GM18951 (cell line): ENCODE measurements around the gene RER1.

ENCODE experiments used
- POLR2A ChIP-seq: IDR thresholded peaks from 4 replicates; pipeline ENCODE4 v1.6.1; 2011; ENCODE audit warnings: mild to moderate bottlenecking; ENCODE audit not compliant: insufficient read length, insufficient read depth; ENCODE audit errors: extremely low read depth
- in situ Hi-C: fragments of 300-500 bp; cut with MboI; formaldehyde crosslinking; loops from one replicate; pipeline ENCODE4 v1.12.0; 2022; ENCODE audit warnings: low sequenced_read_pairs, mixed read lengths, inconsistent platforms; ENCODE audit not compliant: unreplicated experiment

The RER1 gene

GRCh38 chr1:2444138-2444591, 52.5 kb downstream of the RER1 start:
- in situ Hi-C loops: no loop called here
- no peak for TF ChIP-seq POLR2A

- in situ Hi-C loops: no loop called here
- no peak for TF ChIP-seq POLR2A
Measured at GRCh38 chr1:2445162-2445822, 53.7 kb downstream of the RER1 start.

GRCh38 chr1:2445823-2446215, 54.2 kb downstream of the RER1 start:
- in situ Hi-C loops: no loop called here
- TF ChIP-seq POLR2A: no peak

GRCh38 chr1:2446394-2446793, 54.8 kb downstream of the RER1 start:
- TF ChIP-seq POLR2A: no peak
- in situ Hi-C loops: no loop called here

- no peak for TF ChIP-seq POLR2A
- in situ Hi-C loops: no loop called here
Measured at GRCh38 chr1:2446861-2447260, 55.2 kb downstream of the RER1 start.

GRCh38 chr1:2447276-2448097, 55.8 kb downstream of the RER1 start:
- in situ Hi-C loops: no loop called here
- TF ChIP-seq POLR2A: no peak

GRCh38 chr1:2448098-2448445, 56.4 kb downstream of the RER1 start:
- in situ Hi-C loops: no loop called here
- TF ChIP-seq POLR2A: no peak

- in situ Hi-C loops: no loop called here
- TF ChIP-seq POLR2A: no peak
Measured at GRCh38 chr1:2449636-2450454, 58.2 kb downstream of the RER1 start.

GRCh38 chr1:2451741-2452140, 60.1 kb downstream of the RER1 start:
- in situ Hi-C loops: no loop called here
- no peak for TF ChIP-seq POLR2A

- no peak for TF ChIP-seq POLR2A
- in situ Hi-C loops: no loop called here
Measured at GRCh38 chr1:2452201-2452931, 60.7 kb downstream of the RER1 start.

- in situ Hi-C loops: no loop called here
- no peak for TF ChIP-seq POLR2A
Measured at GRCh38 chr1:2452932-2453315, 61.3 kb downstream of the RER1 start.

GRCh38 chr1:2454227-2454626, 62.6 kb downstream of the RER1 start:
- no peak for TF ChIP-seq POLR2A
- in situ Hi-C loops: no loop called here
